ENCODE results near the gene HAUS5.

HAUS5 gene

GRCh38 chr19:35607661-35608060 is 4.9 kb upstream of the HAUS5 start:
- no peak for DNase-seq

GRCh38 chr19:35608251-35608650 is 4.3 kb upstream of the HAUS5 start:
- DNase-seq, result no peak

GRCh38 chr19:35609851-35610353 is 2.6 kb upstream of the HAUS5 start:
- no peak for DNase-seq

- no peak for DNase-seq
Observed at GRCh38 chr19:35612224-35612558, 344 bp upstream of the HAUS5 start.

DNA sequence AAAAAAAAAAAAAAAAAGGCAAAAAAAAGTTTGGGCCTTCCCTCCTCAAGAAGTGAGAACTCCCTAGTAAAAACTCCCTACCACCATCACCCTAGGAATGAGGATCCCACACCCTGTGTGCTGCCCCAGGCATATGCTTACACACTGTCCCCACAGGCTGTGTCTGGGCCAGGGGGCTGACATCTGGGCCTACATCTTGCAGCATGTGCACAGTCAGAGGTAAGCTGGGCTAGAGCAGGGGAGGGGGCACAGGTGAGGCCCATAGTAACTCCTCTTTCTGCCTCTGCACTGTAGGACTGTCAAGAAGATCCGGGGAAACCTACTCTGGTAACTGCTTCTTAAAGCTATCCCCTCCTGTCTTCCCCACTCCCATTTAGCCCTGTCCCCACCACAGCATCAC is 1.0 kb downstream of the HAUS5 start:
- DNase-seq, result no peak

- DNase-seq, result no peak
Observed at GRCh38 chr19:35615036-35615435, 2.5 kb downstream of the HAUS5 start.

DNA sequence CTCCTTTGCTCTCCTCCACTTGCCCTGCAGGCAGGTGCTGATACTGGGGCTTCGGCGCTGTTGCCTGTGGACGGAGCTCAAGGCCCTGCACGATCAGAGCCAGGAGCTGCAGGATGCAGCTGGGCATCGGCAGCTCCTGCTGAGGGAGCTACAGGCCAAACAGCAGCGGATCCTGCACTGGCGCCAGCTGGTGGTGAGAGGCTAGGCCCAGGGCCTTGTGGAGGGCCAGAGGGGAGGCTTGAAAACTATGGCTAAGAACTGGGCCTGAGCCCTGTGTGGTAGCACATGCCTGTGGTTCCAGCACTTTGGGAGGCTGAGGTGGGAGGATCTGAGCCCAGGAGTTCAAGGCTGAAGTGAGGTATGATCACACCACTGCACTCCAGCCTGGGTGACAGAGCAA is 6.3 kb downstream of the HAUS5 start:
- no peak for DNase-seq

DNA sequence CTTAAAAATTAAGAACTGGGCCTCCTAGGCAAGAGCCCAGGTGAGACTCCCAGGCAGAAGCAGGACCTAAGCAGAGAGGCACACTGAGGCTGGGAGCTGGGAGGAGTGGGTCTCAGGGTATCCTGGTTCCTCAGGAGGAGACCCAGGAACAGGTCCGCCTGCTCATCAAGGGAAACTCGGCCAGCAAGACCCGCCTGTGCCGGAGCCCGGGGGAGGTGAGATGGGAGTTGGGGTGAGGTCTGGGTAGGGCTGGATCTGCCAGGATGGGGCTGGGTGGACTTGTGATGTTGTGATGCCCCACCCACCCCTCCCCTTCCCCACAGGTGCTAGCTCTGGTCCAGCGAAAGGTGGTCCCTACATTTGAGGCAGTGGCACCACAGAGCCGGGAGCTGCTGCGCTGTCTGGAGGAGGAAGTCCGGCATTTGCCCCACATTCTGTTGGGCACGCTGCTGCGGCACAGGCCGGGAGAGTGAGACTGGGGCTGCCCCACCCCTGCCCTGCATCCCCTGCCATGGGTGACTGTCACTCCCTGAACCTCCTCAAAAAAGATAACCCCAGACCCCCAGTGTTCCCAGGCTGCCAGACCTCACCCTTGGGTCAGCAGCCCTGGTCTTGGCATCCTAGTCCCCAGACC is 6.9 kb downstream of the HAUS5 start:
- DNase-seq, result no peak

GRCh38 chr19:35620001-35620400 is 7.5 kb downstream of the HAUS5 start:
- no peak for DNase-seq

DNA sequence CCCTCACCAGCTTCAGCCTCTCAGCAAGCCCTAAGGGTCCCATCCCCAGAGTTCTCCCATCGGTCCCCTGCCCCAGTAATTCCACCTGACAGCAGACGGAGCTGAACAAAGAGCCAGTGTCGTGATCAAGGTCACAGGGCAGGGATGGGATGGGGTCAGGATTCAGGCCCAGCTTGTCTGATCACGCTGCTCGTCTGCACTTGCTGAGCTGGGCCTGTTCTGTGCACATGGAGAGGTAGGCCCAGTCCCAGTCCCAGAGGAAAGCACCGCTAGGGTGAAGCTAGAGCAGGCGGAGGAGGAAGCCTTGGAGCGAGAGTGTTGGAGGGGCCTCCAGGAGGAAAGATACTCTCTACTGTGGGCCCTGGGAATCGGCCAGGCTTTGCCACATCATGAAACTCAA is 9.2 kb downstream of the HAUS5 start:
- DNase-seq, result no peak

DNA sequence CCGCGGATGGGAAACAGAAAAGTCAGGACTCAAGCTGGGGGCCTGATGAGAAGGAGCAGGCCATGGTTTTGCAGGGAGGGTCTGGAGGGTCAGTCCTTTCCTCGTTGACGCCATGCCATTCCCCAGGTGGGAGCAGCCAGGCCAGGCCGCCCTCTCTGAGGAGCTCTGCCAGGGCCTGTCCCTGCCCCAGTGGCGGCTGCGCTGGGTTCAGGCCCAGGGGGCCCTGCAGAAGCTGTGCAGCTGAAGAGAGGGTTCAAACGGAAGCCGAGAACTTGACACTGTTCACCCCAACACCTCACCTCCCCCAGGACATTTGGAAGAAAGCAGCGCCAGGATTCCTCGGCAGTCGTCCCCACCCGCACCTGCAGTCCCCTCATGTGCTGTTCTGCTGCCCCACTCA is 10.2 kb downstream of the HAUS5 start:
- no peak for DNase-seq

DNA sequence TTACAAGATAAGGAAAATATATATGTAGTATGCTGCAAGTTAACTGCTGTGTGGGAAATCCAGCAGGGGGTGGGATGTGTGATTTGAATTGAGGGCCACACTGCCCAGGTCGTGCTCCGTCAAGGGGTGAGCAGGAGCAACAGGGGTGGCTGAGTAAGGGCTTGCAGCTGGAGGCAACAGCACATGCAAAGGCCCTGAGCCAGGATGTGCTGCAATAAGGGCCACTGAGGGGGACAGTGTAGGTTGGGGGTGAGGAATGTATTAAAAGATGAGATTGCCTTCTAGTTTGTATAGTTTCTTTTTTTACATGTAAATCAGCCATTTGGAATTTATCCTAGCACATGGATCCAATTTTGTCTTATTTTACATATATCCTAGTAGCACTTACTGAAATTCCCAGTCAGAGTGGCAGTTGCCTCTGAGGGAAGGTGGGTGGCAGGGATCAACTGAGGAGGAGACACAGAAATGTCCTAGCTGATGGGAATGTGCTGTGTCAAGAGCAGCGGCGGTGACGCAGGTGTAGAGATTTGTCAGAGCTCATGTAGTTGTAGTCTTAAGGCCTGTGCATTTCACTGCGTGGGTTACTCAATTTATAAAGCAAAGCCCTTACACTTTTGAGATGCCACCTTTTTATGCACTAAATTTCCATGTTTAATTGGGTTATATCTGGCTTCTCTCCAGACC is 10.9 kb downstream of the HAUS5 start:
- peak in 1 of 51 donors; percentile 3 for DNase-seq

DNA sequence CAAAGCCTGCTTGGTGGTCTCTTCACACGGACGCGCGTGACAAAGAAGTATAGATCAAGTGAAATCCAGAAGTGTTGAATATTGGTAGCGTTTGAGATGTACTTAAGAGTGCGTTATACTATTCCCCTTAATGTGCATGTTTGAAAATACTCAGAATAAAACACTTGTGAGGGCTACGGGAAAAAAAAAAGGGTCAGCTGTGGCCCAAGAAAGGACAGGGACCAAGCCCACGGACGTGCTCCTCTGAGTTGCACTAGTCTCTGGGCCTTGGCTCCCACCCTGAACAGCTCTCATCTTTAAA is 15.7 kb downstream of the HAUS5 start:
- no peak for DNase-seq

DNA sequence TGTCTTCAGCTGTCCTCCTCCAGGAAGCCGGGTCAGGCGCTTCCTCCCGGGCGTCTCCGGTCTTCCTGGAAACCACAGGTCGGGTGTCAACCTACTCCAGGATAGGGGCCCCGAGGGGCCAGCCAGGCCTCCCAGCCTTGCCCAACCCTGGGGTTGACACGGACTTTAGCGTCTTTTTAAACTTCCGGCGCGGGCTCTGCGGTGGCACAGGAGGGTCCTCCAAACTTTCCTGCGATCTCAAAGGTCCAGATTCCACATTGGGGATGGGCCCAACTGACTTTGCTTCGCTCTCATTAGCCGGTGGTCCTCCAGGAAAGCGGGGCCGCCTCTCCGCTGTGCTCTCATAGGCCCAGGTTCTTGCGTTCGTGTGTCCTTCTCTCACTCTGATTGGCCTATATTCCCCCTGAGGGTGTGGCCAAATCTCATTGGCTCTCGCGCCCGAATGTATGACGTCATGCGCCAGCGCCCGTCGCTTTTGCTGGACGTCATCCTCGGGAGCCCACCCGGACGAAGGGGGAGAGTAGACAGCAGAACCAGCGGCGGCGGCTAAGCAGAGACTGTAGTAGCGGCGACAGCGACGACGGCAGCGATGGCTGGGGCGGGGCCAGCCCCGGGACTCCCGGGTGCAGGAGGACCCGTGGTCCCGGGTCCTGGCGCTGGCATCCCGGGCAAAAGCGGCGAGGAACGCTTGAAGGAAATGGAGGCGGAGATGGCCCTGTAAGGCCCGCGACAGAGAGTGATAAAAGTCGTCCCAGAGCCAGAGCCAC is 16.2 kb downstream of the HAUS5 start, which contains the start of gene RBM42:
Gene RBM42 (plus strand): TSS at position 472 of the 767 bp plus-strand sequence. CDS start 118 bp downstream, at position 590.
- DNase-seq, result peak; percentile 79 to 98 (median 93)

- DNase-seq, result no peak
Observed at GRCh38 chr19:35629332-35629633, 16.7 kb downstream of the HAUS5 start.

GRCh38 chr19:35633727-35634440 is 21.3 kb downstream of the HAUS5 start:
- no peak for DNase-seq

DNA sequence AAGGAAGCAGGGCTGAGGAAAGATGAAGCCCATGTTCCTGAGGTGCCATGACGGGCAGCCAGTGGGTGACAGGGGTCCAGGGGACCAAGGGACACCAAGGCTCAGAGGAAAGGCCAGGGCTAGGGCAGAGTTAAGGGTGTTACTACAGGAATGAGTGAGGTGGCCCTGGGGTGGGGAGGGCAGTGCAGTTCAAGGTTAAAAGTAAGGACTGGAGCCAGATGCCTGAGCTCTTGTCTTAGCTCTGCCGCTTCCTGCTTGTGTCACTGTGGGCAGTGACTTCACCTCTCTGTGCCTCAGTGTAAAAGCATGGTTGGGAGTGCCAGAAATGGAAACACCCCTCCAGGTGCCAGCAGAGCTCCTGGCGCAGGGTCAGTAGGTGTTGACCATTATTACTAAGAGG is 24.1 kb downstream of the HAUS5 start:
- DNase-seq, result no peak

DNA sequence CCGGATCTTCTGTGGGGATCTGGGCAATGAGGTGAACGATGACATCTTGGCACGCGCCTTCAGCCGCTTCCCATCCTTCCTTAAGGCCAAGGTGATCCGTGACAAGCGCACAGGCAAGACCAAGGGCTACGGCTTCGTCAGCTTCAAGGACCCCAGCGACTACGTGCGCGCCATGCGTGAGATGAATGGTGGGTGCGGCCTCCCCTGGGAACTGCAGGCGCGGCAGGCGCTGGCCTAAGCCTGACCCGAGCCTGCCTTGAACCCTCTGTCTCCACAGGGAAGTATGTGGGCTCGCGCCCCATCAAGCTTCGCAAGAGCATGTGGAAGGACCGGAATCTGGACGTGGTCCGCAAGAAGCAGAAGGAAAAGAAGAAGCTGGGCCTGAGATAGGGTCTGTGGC is 24.6 kb downstream of the HAUS5 start:
- DNase-seq, result no peak

DNA sequence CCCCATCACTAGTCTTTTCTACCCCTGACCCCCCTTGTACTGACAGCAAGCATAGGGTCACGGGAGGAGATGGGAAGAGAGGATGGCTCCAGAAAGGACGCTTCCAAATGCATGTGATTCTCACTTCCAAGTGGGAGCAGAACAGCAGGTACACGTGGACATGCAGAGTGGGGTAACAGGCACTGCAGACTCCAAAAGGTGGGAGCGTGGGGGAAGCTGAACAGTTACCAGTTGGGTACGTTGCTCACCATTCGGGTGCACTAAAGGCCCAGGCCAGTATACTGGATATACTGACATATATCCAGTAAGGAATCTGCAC is 26.7 kb downstream of the HAUS5 start:
- no peak for DNase-seq

- DNase-seq, result no peak
Observed at GRCh38 chr19:35639863-35640262, 27.3 kb downstream of the HAUS5 start.

DNA sequence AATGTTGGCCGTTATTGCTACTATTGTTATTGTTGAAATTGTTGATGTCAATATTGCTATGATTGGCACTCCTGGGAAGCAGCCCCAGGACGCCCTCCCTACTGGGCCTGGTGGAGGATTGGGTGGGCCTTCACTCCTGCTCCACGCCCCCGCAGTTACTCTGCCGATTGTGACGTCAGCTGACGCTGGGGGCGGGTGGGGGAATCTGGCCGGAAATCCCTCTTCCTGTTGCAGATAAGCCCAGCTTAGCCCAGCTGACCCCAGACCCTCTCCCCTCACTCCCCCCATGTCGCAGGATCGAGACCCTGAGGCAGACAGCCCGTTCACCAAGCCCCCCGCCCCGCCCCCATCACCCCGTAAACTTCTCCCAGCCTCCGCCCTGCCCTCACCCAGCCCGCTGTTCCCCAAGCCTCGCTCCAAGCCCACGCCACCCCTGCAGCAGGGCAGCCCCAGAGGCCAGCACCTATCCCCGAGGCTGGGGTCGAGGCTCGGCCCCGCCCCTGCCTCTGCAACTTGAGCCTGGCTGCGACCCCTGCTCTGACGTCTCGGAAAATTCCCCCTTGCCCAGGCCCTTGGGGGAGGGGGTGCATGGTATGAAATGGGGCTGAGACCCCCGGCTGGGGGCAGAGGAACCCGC is 29.1 kb downstream of the HAUS5 start, which contains the start of gene ETV2:
Gene ETV2 (plus strand): TSS at position 231 of the 637 bp plus-strand sequence. CDS start 716 bp downstream, outside the sequence.
- DNase-seq, result no peak

DNA sequence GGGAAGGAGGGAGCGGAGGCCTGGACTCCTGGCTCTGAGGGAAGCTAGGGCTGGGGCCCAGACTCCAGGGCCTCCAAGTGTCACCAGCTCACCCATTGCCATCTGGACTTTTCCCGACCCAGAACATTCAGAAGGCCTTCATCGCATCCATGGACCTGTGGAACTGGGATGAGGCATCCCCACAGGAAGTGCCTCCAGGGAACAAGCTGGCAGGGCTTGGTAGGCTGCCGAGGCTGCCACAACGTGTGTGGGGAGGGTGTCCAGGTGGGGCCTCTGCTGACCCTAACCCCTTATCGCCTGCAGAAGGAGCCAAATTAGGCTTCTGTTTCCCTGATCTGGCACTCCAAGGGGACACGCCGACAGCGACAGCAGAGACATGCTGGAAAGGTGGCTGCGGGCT is 29.8 kb downstream of the HAUS5 start:
- DNase-seq, result no peak
